GM12878 (cell line): ENCODE results near the gene ARIH2. TPM values are rescaled to one million over a fixed set of nuclear protein-coding genes. Genes with fewer than 3 reads are reported as not detected.

Experiments used
- ATAC-seq: fragments of 200-7000 bp; cut with Tn5 transposase; 3 replicates; pipeline ENCODE4 v1.9.1; 2020; ENCODE audit warnings: mild to moderate bottlenecking, moderate library complexity
- BruUV-seq: library from RNA; stranded (reverse); fragments of 400-500 nt; replicated peaks from 2 replicates; lab custom pipeline; 2021; lab: Mats Ljungman, UMichigan
- CTCF ChIA-PET: fragments of 300-600 bp; sonication (Branson Sonifier 250); formaldehyde crosslinking; extraction: SDS; loops from one replicate; lab custom pipeline; 2021; ENCODE audit warnings: inconsistent platforms; lab: Yijun Ruan, JAX
- POLR2A ChIA-PET: fragments of 350-600 bp; formaldehyde crosslinking; extraction: SDS; loops from one replicate; lab custom pipeline; 2021; ENCODE audit warnings: inconsistent platforms; lab: Charles Lee
- RAD21 ChIA-PET: fragments of 300-600 bp; sonication (Branson Sonifier 250); formaldehyde crosslinking; loops from one replicate; lab custom pipeline; 2023; ENCODE audit warnings: antibody characterized with exemption; ENCODE audit not compliant: unreplicated experiment; lab: Charles Lee
- SMC1A ChIA-PET: fragments of 300-600 bp; sonication (Branson Sonifier 250); formaldehyde crosslinking; loops from one replicate; lab custom pipeline; 2023; ENCODE audit not compliant: unreplicated experiment, uncharacterized antibody; lab: Charles Lee
- DNase-seq: peaks from one replicate; pipeline ENCODE4 v3.0.0-alpha.2; 2011; ENCODE audit warnings: low read depth, low spot score
- FAIRE-seq: peaks from 3 replicates; lab custom pipeline; 2011; peaks lifted over from hg19 to GRCh38; lab: Jason Lieb, UNC
- H2AFZ ChIP-seq: 2 replicates; pipeline ENCODE4 v1.6.0; 2011; ENCODE audit warnings: low read depth, low read length, control low read depth; ENCODE audit not compliant: control insufficient read depth
- H3K27ac ChIP-seq: 2 replicates; pipeline ENCODE4 v1.5.1; 2011; ENCODE audit warnings: control low read depth; ENCODE audit not compliant: control insufficient read depth, insufficient read depth
- H3K27me3 ChIP-seq, 2 experiments: replicated peaks in 1 of 2; 2 replicates each; pipeline versions ENCODE4 v1.6.0 to v1.6.1; 2011; ENCODE audit warnings: low read length in 1 of 2; ENCODE audit not compliant: control insufficient read depth in 2 of 2, insufficient read depth in 2 of 2
- H3K36me3 ChIP-seq, 2 experiments: 2 replicates each; pipeline ENCODE4 v1.5.1; 2011; ENCODE audit warnings: low read length in 1 of 2; ENCODE audit not compliant: control insufficient read depth in 2 of 2, insufficient read depth in 2 of 2
- H3K4me1 ChIP-seq: 2 replicates; pipeline ENCODE4 v1.6.1; 2011; ENCODE audit warnings: mild to moderate bottlenecking, low read length, moderate library complexity, mixed read lengths; ENCODE audit not compliant: control insufficient read depth, insufficient read depth
- H3K4me2 ChIP-seq: 2 replicates; pipeline ENCODE4 v1.6.0; 2011; ENCODE audit warnings: control low read depth; ENCODE audit not compliant: control insufficient read depth, insufficient read depth
- H3K4me3 ChIP-seq: fragments of 200-600 bp; sonication (generic); 2 replicates; pipeline ENCODE4 v1.5.1; 2016
- H3K79me2 ChIP-seq: 2 replicates; pipeline ENCODE4 v1.6.0; 2011; ENCODE audit warnings: low read length; ENCODE audit not compliant: control insufficient read depth, insufficient read depth
- H3K9ac ChIP-seq: 2 replicates; pipeline ENCODE4 v1.8.0; 2011; ENCODE audit warnings: low read length, control low read depth, mixed read lengths; ENCODE audit not compliant: control insufficient read depth, insufficient read depth
- H3K9me3 ChIP-seq: replicated peaks from 3 replicates; pipeline ENCODE4 v1.5.1; 2011; ENCODE audit warnings: mild to moderate bottlenecking, low read length; ENCODE audit not compliant: control insufficient read depth, insufficient read depth
- H4K20me1 ChIP-seq: 2 replicates; pipeline ENCODE4 v1.6.0; 2011; ENCODE audit not compliant: control insufficient read depth, insufficient read depth
- BRCA1 ChIP-seq: IDR thresholded peaks from 2 replicates; pipeline ENCODE4 v1.6.1; 2011; ENCODE audit warnings: low read depth, low read length, improper control_type of control experiment
- CBX3 ChIP-seq: fragments of 200-600 bp; sonication (generic); IDR thresholded peaks from 2 replicates; pipeline ENCODE4 v1.6.1; 2016; ENCODE audit warnings: low read depth, borderline replicate concordance
- CBX5 ChIP-seq: sonication (generic); IDR thresholded peaks from 2 replicates; pipeline ENCODE4 v1.6.1; 2016; ENCODE audit warnings: low read depth, moderate library complexity, mild to moderate bottlenecking, inconsistent platforms
- HDAC6 ChIP-seq: fragments of 200-600 bp; sonication (generic); IDR thresholded peaks from one replicate; pipeline ENCODE4 v1.8.0; 2017; ENCODE audit warnings: antibody characterized with exemption; ENCODE audit not compliant: unreplicated experiment
- IKZF2 ChIP-seq, 2 experiments: fragments of 450-650 bp; IDR thresholded peaks; 2 replicates each; pipeline ENCODE4 v1.6.1; 2017; ENCODE audit warnings: mild to moderate bottlenecking in 2 of 2, moderate library complexity in 2 of 2
- IRF4 ChIP-seq: IDR thresholded peaks from 2 replicates; pipeline ENCODE4 v1.6.1; 2011; ENCODE audit warnings: low read depth, low read length
- MXI1 ChIP-seq: fragments of 150-350 bp; IDR thresholded peaks from 2 replicates; pipeline ENCODE4 v1.6.1; 2011; ENCODE audit warnings: low read depth, mild to moderate bottlenecking, inconsistent platforms, low read length, improper control_type of control experiment
- NRF1 ChIP-seq: conservative IDR thresholded peaks from 2 replicates; pipeline ENCODE4 v1.6.1; 2011; ENCODE audit warnings: mild to moderate bottlenecking, low read depth, low read length, improper control_type of control experiment
- POLR2A ChIP-seq: IDR thresholded peaks from 2 replicates; pipeline ENCODE4 v1.6.1; 2011; ENCODE audit warnings: low read depth, mild to moderate bottlenecking, low read length
- SIN3A ChIP-seq: IDR thresholded peaks from 2 replicates; pipeline ENCODE4 v1.6.1; 2012; ENCODE audit warnings: low read depth, low read length, improper control_type of control experiment
- SRF ChIP-seq, 2 experiments: IDR thresholded peaks; 2 replicates each; pipeline ENCODE4 v1.6.1; 2011; ENCODE audit warnings: low read depth in 2 of 2, low read length in 2 of 2, mild to moderate bottlenecking in 1 of 2, moderate library complexity in 1 of 2
- STAT3 ChIP-seq: IDR thresholded peaks from 2 replicates; pipeline ENCODE4 v1.6.1; 2011; ENCODE audit warnings: low read depth, low read length, improper control_type of control experiment
- WGBS: methylation state at CpG from one replicate; pipeline ENCODE4 v1.1.6; 2016; ENCODE audit warnings: low lambda C conversion rate; ENCODE audit not compliant: insufficient replicate concordance, insufficient coverage; ENCODE audit errors: missing lambda C conversion rate; 5-methylcytosine and 5-hydroxymethylcytosine counted together
- in situ Hi-C: fragments of 300-500 bp; cut with MboI; formaldehyde crosslinking; loops from 9 replicates; pipeline ENCODE4 v1.14.3; 2018; ENCODE audit warnings: mixed read lengths
- intact Hi-C: fragments of 100-400 bp; cut with micrococcal nuclease; formaldehyde crosslinking; loops from one replicate; pipeline ENCODE4 v1.14.2; 2022; ENCODE audit not compliant: unreplicated experiment
- polyA plus RNA-seq, 11 experiments: library from polyadenylated mRNA; depleted of rRNA in 4 of 11; unstranded in 6 of 11; stranded (reverse) in 5 of 11; fragments of >200 nt; fragmentation: Nextera tagmentation in 4 of 11; fragmentation: Illumina TruSeq in 1 of 11; extraction: Ambion mirVana in 4 of 11; extraction: Trizol in 1 of 11; gene quantifications; 1 replicate in 1 of 11; 2 replicates in 10 of 11; pipeline versions ENCODE4 v1.2.1 to v1.2.3, GENCODE V29; 2011 to 2016; ENCODE audit warnings: inconsistent platforms in 2 of 11, missing spikeins in 2 of 11, low read depth in 1 of 11
- total RNA-seq, 4 experiments: library from RNA; depleted of rRNA in 3 of 4; stranded (reverse); fragments of >200 nt in 3 of 4; fragmentation: Illumina TruSeq in 1 of 4; extraction: Trizol in 1 of 4; gene quantifications; 2 replicates each; pipeline versions ENCODE4 v1.2.1 to v1.2.3, GENCODE V29; 2013 to 2021
- TF ChIP-seq, protein P1 (sequence below): IDR thresholded peaks from 2 replicates; pipeline ENCODE4 v1.6.1; 2011; ENCODE audit warnings: mild to moderate bottlenecking, low read depth, low read length, moderate library complexity; ENCODE audit not compliant: insufficient replicate concordance
- TF ChIP-seq, protein P2 (sequence below): fragments of 450-650 bp; IDR thresholded peaks from 2 replicates; pipeline ENCODE4 v1.6.1; 2017; ENCODE audit warnings: low read depth, mild to moderate bottlenecking, moderate library complexity
- TF ChIP-seq, protein P3 (sequence below): IDR thresholded peaks from 2 replicates; pipeline ENCODE4 v1.6.1; 2012; ENCODE audit warnings: improper control_type of control experiment, low read depth, low read length; ENCODE audit not compliant: insufficient replicate concordance

ARIH2 gene
- total and polyA plus RNA-seq, 10 of the 15 experiments (the other 5 are each of a cell fraction or from before 2014, with no cell fraction given), result 18.7 to 74.7 (median 63.7) TPM

DNA sequence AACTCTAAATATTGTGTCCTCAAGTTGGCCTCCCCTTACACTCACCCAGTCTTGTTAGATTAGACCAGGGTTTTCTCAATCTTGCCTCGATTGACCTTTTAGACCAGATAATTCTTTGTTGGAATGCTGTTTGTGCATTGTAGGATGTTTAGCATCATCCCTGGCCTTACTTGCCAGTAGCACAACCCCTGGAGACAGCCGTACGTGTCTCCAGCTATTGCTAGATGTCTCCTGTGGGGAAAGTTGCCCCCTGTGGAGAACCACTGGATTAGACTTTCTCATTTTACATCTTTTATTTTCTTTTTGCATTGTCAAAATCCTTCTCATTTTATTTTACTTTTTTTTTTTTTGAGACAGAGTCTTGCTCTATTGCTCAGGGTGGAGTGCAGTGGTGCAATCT lies 90.8 kb downstream of the ARIH2 start:
- FAIRE-seq (no peak), ATAC-seq (no peak), DNase-seq (no peak)
- in situ Hi-C loops, result no loop called here
- Histone ChIP-seq H3K36me3 (peaks cover 14% of the 10 kb centered on the region in 2 experiments), H3K4me1 (peaks cover 16% of the 10 kb centered on the region), H4K20me1 (peaks cover 8% of the 10 kb centered on the region; the same call in 1 of the 2 replicates), H3K9ac (no peak overlapping the region), H3K27me3 (no peaks in the 10 kb centered on the region), H3K9me3 (no peaks in the 10 kb centered on the region), H2AFZ (no peak overlapping the region), H3K27ac (no peak overlapping the region), H3K79me2 (peaks cover 31% of the 10 kb centered on the region), H3K4me3 (no peak overlapping the region), H3K4me2 (no peak overlapping the region)
- 93% methylated on average over 3 of the region's 3 CpGs for WGBS
- no TSS peak for BruUV-seq
- SMC1A ChIA-PET, result interaction anchor here (0.6 to 4.9 kb wide), 2 partner anchors 19 to 824 kb away, joined by 3 to 57 read pairs; partner anchors contain the start of gene P4HTM
- POLR2A ChIA-PET, result interaction anchor here (0.7 to 4.0 kb wide), 5 partner anchors 8 to 155 kb away, joined by 3 to 67 read pairs (median 10); partner anchors contain the start of genes DALRD3, IMPDH2 and P4HTM
- CTCF ChIA-PET, result interaction anchor here (1.7 to 5.5 kb wide), 3 partner anchors 10 to 20 kb away, joined by 4 to 123 read pairs (median 83); partner anchors contain the start of genes DALRD3, IMPDH2, NDUFAF3 and P4HTM
- intact Hi-C loops, result no loop called here
- RAD21 ChIA-PET, result interaction anchor here (1.0 to 3.7 kb wide), 3 partner anchors 9 to 21 kb away, joined by 4 to 44 read pairs (median 40); partner anchors contain the start of genes DALRD3, NDUFAF3 and P4HTM
- no peak for TF ChIP-seq STAT3
- TF ChIP-seq, protein P1, sequence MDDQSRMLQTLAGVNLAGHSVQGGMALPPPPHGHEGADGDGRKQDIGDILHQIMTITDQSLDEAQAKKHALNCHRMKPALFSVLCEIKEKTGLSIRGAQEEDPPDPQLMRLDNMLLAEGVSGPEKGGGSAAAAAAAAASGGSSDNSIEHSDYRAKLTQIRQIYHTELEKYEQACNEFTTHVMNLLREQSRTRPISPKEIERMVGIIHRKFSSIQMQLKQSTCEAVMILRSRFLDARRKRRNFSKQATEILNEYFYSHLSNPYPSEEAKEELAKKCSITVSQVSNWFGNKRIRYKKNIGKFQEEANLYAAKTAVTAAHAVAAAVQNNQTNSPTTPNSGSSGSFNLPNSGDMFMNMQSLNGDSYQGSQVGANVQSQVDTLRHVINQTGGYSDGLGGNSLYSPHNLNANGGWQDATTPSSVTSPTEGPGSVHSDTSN, result no peak
- TF ChIP-seq POLR2A, result no peak
- TF ChIP-seq BRCA1, result no peak
- TF ChIP-seq NRF1, result no peak
- no peak for TF ChIP-seq CBX5
- no peak for TF ChIP-seq HDAC6
- TF ChIP-seq CBX3, result no peak
- TF ChIP-seq MXI1, result no peak
- no peak for TF ChIP-seq SRF (IDR thresholded peaks at IDR 0.05; ENCODE audit: low read depth in 2 of 2, low read length in 2 of 2)
- TF ChIP-seq, protein P2, sequence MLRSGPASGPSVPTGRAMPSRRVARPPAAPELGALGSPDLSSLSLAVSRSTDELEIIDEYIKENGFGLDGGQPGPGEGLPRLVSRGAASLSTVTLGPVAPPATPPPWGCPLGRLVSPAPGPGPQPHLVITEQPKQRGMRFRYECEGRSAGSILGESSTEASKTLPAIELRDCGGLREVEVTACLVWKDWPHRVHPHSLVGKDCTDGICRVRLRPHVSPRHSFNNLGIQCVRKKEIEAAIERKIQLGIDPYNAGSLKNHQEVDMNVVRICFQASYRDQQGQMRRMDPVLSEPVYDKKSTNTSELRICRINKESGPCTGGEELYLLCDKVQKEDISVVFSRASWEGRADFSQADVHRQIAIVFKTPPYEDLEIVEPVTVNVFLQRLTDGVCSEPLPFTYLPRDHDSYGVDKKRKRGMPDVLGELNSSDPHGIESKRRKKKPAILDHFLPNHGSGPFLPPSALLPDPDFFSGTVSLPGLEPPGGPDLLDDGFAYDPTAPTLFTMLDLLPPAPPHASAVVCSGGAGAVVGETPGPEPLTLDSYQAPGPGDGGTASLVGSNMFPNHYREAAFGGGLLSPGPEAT, result no peak
- no peak for TF ChIP-seq SIN3A
- no peak for TF ChIP-seq IKZF2 (IDR thresholded peaks at IDR 0.05)
- TF ChIP-seq, protein P3, sequence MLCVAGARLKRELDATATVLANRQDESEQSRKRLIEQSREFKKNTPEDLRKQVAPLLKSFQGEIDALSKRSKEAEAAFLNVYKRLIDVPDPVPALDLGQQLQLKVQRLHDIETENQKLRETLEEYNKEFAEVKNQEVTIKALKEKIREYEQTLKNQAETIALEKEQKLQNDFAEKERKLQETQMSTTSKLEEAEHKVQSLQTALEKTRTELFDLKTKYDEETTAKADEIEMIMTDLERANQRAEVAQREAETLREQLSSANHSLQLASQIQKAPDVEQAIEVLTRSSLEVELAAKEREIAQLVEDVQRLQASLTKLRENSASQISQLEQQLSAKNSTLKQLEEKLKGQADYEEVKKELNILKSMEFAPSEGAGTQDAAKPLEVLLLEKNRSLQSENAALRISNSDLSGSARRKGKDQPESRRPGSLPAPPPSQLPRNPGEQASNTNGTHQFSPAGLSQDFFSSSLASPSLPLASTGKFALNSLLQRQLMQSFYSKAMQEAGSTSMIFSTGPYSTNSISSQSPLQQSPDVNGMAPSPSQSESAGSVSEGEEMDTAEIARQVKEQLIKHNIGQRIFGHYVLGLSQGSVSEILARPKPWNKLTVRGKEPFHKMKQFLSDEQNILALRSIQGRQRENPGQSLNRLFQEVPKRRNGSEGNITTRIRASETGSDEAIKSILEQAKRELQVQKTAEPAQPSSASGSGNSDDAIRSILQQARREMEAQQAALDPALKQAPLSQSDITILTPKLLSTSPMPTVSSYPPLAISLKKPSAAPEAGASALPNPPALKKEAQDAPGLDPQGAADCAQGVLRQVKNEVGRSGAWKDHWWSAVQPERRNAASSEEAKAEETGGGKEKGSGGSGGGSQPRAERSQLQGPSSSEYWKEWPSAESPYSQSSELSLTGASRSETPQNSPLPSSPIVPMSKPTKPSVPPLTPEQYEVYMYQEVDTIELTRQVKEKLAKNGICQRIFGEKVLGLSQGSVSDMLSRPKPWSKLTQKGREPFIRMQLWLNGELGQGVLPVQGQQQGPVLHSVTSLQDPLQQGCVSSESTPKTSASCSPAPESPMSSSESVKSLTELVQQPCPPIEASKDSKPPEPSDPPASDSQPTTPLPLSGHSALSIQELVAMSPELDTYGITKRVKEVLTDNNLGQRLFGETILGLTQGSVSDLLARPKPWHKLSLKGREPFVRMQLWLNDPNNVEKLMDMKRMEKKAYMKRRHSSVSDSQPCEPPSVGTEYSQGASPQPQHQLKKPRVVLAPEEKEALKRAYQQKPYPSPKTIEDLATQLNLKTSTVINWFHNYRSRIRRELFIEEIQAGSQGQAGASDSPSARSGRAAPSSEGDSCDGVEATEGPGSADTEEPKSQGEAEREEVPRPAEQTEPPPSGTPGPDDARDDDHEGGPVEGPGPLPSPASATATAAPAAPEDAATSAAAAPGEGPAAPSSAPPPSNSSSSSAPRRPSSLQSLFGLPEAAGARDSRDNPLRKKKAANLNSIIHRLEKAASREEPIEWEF, result no peak
- TF ChIP-seq IRF4, result no peak
